Sciatic nerve (tissue), 2 donors: Measurements from ENCODE around the gene CAPN8. TPM values are rescaled to one million over a fixed set of nuclear protein-coding genes. Genes with fewer than 3 reads are reported as not detected.

Experiments used
- ATAC-seq: fragments of 200-7000 bp; cut with Tn5 transposase; one replicate; pipeline ENCODE4 v1.9.1; 2020; ENCODE audit warnings: mild to moderate bottlenecking, moderate library complexity
- DNase-seq: peaks from one replicate; pipeline ENCODE4 v3.0.0-alpha.2; 2020; ENCODE audit warnings: low spot score
- intact Hi-C: fragments of 100-400 bp; cut with DNase I; formaldehyde crosslinking; loops from one replicate; pipeline ENCODE4 v1.14.2; 2022
- total RNA-seq: library from RNA; stranded (reverse); fragmentation: NEBNext Ultra II Directional; extraction: Animal tissue kit (Norgen Biotek cat#: 25700); gene quantifications from one replicate; pipeline ENCODE4 v1.2.1, GENCODE V29; 2021
- donor health status: DM: no; HTN: no; CAD: no.
- donor health status: DM: no; HTN: no; CAD: no.

Gene CAPN8
- total RNA-seq, 1 donor from 2014 or later = not detected

- DNase-seq = no peak
- intact Hi-C loops = no loop called here
- no peak for ATAC-seq
These were observed 2.1 kb upstream of the CAPN8 start for GRCh38 chr1:223667484-223668182.

- intact Hi-C loops = no loop called here
- DNase-seq (no peak), ATAC-seq (no peak)
These were observed 1.4 kb downstream of the CAPN8 start for GRCh38 chr1:223664106-223664505.

- DNase-seq (no peak), ATAC-seq (no peak)
- intact Hi-C loops = no loop called here
These were observed 2.6 kb downstream of the CAPN8 start for GRCh38 chr1:223662943-223663342.

- no peak for ATAC-seq
- intact Hi-C loops = no loop called here
These were observed 5.8 kb downstream of the CAPN8 start for GRCh38 chr1:223659711-223660110.

GRCh38 chr1:223657978-223658377 is 7.5 kb downstream of the CAPN8 start:
- no peak for DNase-seq
- no peak for ATAC-seq
- intact Hi-C loops = no loop called here

More at GRCh38 chr1:223659711-223660110, 5.8 kb downstream of the CAPN8 start:
- no peak for DNase-seq

GRCh38 chr1:223654083-223654482 is 11.4 kb downstream of the CAPN8 start:
- ATAC-seq = no peak
- intact Hi-C loops = no loop called here

GRCh38 chr1:223653431-223653830 is 12.1 kb downstream of the CAPN8 start:
- ATAC-seq (no peak), DNase-seq (no peak)
- intact Hi-C loops = no loop called here

More at GRCh38 chr1:223654083-223654482, 11.4 kb downstream of the CAPN8 start:
- DNase-seq = no peak

GRCh38 chr1:223653015-223653414 is 12.5 kb downstream of the CAPN8 start:
- ATAC-seq (no peak), DNase-seq (no peak)
- intact Hi-C loops = no loop called here

GRCh38 chr1:223652436-223652941 is 13.0 kb downstream of the CAPN8 start:
- intact Hi-C loops = no loop called here
- DNase-seq = no peak
- peak; percentile 93 for ATAC-seq

- ATAC-seq = no peak
- intact Hi-C loops = no loop called here
- no peak for DNase-seq
These were observed 14.1 kb downstream of the CAPN8 start for GRCh38 chr1:223651291-223651991.

GRCh38 chr1:223650465-223650864 is 15.0 kb downstream of the CAPN8 start:
- intact Hi-C loops = no loop called here
- DNase-seq (no peak), ATAC-seq (no peak)

- DNase-seq (no peak), ATAC-seq (no peak)
These were observed 16.3 kb downstream of the CAPN8 start for GRCh38 chr1:223649222-223649621.

GRCh38 chr1:223647249-223647648 is 18.3 kb downstream of the CAPN8 start:
- DNase-seq = no peak
- intact Hi-C loops = no loop called here
- ATAC-seq = no peak

More at GRCh38 chr1:223649222-223649621, 16.3 kb downstream of the CAPN8 start:
- intact Hi-C loops = no loop called here

- ATAC-seq (no peak), DNase-seq (no peak)
- intact Hi-C loops = no loop called here
These were observed 19.6 kb downstream of the CAPN8 start for GRCh38 chr1:223645903-223646302.

- DNase-seq (no peak), ATAC-seq (no peak)
- intact Hi-C loops = no loop called here
These were observed 23.3 kb downstream of the CAPN8 start for GRCh38 chr1:223642237-223642636.

GRCh38 chr1:223641523-223642039 is 23.9 kb downstream of the CAPN8 start:
- intact Hi-C loops = no loop called here
- DNase-seq = no peak
- no peak for ATAC-seq

- DNase-seq (no peak), ATAC-seq (no peak)
- intact Hi-C loops = no loop called here
These were observed 26.2 kb downstream of the CAPN8 start for GRCh38 chr1:223639331-223639749.

- DNase-seq (no peak), ATAC-seq (no peak)
- intact Hi-C loops = no loop called here
These were observed 30.3 kb downstream of the CAPN8 start for GRCh38 chr1:223635236-223635635.

- intact Hi-C loops = no loop called here
- ATAC-seq (no peak), DNase-seq (no peak)
These were observed 31.1 kb downstream of the CAPN8 start for GRCh38 chr1:223634423-223634822.

GRCh38 chr1:223631956-223632355 is 33.5 kb downstream of the CAPN8 start:
- intact Hi-C loops = no loop called here
- no peak for ATAC-seq
- DNase-seq = no peak
